Keratinocyte (primary cell): ENCODE results near the gene SPOCK1.

Source experiments
- CTCF ChIP-seq, 3 experiments: IDR thresholded peaks in 1 of 3; conservative IDR thresholded peaks in 1 of 3; optimal IDR thresholded peaks in 1 of 3; 2 replicates in 2 of 3; 3 replicates in 1 of 3; pipeline versions ENCODE3 to v1.5.1; 2011; ENCODE audit warnings: low read length in 3 of 3, mild to moderate bottlenecking in 3 of 3, moderate library complexity in 2 of 3, control low read depth in 1 of 3, inconsistent platforms in 1 of 3; ENCODE audit not compliant: insufficient read depth in 2 of 3; ENCODE audit errors: extremely low read depth in 1 of 3
- EZH2 ChIP-seq: IDR thresholded peaks from one replicate; pipeline ENCODE4 v1.6.1; 2012; ENCODE audit warnings: inconsistent platforms, mild to moderate bottlenecking, low read length, moderate library complexity

- TF ChIP-seq CTCF (optimal IDR thresholded peaks at IDR 0.05 in 1 of 3, IDR thresholded peaks at IDR 0.05 in 1 of 3, conservative IDR thresholded peaks at IDR 0.05 in 1 of 3; ENCODE audit: extremely low read depth in 1 of 3, insufficient read depth in 2 of 3, low read length in 3 of 3) (no peak), EZH2 (no peak)
Measured at GRCh38 chr5:137367951-137368350, 131.2 kb downstream of the SPOCK1 start.
